Fibroblast of mammary gland (primary cell): Measurements from ENCODE around the gene MAP3K2.

Experiments
- DNase-seq: peaks from one replicate; pipeline ENCODE4 v3.0.0-alpha.2; 2010; ENCODE audit warnings: low read depth
- H3K4me3 ChIP-seq: 2 replicates; pipeline ENCODE4 v1.5.1; 2011; ENCODE audit warnings: low read depth, mild to moderate bottlenecking, low read length, moderate library complexity; ENCODE audit not compliant: control insufficient read depth
- TF ChIP-seq, protein P1 (sequence below): conservative IDR thresholded peaks from 2 replicates; pipeline ENCODE4 v1.5.1; 2011; ENCODE audit warnings: low read depth, low read length, inconsistent platforms; ENCODE audit not compliant: control insufficient read depth, insufficient read depth

MAP3K2 gene, protein sequence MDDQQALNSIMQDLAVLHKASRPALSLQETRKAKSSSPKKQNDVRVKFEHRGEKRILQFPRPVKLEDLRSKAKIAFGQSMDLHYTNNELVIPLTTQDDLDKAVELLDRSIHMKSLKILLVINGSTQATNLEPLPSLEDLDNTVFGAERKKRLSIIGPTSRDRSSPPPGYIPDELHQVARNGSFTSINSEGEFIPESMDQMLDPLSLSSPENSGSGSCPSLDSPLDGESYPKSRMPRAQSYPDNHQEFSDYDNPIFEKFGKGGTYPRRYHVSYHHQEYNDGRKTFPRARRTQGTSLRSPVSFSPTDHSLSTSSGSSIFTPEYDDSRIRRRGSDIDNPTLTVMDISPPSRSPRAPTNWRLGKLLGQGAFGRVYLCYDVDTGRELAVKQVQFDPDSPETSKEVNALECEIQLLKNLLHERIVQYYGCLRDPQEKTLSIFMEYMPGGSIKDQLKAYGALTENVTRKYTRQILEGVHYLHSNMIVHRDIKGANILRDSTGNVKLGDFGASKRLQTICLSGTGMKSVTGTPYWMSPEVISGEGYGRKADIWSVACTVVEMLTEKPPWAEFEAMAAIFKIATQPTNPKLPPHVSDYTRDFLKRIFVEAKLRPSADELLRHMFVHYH

DNA sequence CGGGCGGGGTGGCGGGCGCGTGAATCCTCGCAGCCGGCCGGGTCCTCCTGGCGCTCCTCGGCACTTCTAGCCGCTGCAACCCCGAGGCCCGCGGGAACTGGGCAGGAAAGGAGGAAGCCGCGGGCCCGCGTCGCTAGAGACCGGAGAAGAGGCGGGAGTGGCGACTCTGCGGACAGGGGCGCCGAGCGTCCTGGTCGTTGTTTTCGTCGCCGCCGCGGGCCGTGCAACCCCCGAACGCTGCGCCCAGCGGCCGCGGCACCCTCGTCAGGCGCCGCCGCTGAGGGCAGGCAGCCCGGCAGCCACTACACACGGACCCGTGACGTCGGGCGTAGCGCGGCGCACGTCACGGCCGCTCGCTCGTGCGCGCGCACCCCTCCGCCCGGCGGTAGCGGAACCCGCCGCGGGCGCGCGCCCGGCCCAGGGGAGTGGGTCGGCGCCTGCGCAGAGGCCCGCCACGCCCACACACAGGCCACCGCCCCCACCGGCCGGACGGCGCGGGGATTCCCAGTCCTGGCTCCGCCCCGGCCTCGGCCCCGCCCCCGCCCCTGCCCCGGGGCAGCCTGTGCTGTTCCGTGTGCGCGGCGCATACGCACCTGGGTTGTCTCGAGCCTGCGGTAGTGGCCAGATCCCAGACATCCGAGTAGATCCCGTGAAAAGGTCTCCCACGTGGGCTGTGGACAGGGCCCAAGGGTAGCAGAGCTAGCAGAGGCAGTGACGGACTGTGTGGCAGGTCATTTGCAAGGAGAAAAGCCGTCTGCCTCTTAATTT lies at the start of gene MAP3K2:
Gene MAP3K2, minus strand, starts transcription at position 321 of the 768 bp plus-strand sequence. CDS start 44,846 bp downstream, outside the sequence.
- peak; percentile 86 for DNase-seq
- peak within 1 kb of the TSS; percentile 71 for H3K4me3 ChIP-seq
- TF ChIP-seq, protein P1, sequence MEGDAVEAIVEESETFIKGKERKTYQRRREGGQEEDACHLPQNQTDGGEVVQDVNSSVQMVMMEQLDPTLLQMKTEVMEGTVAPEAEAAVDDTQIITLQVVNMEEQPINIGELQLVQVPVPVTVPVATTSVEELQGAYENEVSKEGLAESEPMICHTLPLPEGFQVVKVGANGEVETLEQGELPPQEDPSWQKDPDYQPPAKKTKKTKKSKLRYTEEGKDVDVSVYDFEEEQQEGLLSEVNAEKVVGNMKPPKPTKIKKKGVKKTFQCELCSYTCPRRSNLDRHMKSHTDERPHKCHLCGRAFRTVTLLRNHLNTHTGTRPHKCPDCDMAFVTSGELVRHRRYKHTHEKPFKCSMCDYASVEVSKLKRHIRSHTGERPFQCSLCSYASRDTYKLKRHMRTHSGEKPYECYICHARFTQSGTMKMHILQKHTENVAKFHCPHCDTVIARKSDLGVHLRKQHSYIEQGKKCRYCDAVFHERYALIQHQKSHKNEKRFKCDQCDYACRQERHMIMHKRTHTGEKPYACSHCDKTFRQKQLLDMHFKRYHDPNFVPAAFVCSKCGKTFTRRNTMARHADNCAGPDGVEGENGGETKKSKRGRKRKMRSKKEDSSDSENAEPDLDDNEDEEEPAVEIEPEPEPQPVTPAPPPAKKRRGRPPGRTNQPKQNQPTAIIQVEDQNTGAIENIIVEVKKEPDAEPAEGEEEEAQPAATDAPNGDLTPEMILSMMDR = no peak

DNA sequence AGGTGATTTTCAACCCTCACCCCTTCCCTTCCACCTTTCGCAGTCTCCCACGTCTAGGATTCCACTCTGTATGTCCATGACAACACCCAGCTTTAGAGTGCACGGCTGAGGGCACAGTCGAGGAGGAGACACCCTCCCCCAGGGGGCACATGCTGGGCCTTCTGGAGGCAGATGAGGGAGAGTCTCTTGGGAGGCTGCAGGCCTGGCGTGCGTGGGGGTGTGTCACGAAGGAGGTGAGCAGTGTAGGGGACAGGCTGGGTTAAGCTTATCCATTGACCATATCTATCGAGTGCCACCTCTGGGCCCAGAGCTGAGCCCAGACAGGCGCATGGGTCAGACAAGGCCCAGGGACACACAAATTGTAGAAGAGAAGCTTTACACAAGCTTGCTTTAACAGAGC lies 49.3 kb upstream of the MAP3K2 start:
- TF ChIP-seq, protein P1 = no peak
- no peak for DNase-seq
- H3K4me3 ChIP-seq = no peak overlapping the region

DNA sequence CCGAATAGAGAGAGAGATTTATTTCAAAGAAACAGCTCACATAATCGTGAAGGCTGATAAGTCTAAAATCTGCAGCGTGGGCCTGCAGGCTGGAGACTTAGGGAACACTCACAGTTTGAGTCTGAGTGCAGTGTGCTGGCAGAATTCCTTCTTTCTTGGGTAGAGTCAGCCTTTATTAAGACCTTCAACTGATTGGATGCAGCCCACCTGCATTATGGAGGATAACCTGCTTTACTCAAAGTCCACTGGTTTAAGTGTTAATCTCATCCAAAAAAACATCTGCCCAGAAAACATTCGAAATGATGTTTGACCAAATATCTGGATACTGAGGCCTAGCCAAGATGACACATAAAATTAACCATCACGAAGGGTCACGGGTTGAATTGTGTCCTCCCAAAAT lies 46.7 kb upstream of the MAP3K2 start:
- no peak for DNase-seq
- H3K4me3 ChIP-seq = no peak overlapping the region
- TF ChIP-seq, protein P1 = no peak

DNA sequence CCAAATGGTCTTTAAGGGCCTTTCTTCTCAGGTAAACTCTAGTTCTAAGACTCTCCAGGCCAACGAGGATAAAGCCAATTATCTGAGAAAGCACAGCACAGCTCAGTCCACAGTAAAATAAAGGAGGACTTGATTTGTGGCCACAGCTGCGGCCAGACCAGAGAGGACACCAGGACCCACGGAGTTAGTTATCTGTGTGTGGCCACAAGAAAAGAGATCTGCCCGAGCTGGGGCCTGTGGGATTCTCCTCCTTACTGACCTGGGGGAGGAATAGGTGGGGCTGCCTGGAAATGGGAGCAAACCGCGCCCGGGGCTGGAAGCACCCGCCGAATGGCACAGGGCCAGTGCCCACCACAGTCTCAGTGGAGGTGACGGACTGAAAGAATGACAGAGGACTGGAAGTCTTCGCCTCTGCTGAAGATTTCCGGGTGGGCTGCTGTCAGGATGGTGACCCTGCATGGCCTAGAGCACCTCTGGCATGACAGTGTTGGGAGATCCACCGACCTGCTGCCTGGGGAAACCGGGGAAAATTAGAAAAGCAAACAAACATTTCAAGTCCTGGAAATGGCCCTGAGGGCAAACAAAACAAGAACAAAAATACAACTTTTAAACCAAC lies 43.7 kb upstream of the MAP3K2 start:
- H3K4me3 ChIP-seq = no peak overlapping the region
- DNase-seq = no peak
- TF ChIP-seq, protein P1 = no peak

DNA sequence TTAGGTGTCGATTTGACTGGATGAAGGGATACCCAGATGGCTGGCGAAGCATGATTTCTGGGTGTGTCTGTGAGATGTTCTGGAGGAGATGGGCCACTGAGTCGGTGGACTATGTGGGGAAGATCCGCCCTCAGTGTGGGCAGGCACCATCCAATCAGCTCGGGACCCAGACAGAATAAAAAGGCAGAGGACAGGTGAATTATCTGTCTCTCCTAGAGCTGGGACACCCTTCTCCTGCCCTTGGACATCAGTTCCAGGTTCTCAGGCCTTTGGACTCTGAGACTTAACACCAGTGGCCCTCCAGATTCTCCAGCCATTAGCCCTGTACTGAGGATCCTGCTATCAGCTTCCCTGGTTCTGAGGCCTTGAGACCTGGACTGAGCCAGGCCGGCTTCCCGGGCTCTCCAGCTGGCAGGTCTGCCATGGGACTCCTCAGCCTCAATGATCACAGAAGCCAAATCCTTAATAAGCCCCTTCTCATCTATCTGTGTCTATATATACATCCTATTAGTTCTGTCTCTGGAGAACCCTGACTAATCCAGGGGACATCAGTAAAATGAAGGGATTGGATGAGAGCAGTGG lies 42.2 kb upstream of the MAP3K2 start:
- TF ChIP-seq, protein P1 = no peak
- H3K4me3 ChIP-seq = no peak overlapping the region
- DNase-seq = no peak

DNA sequence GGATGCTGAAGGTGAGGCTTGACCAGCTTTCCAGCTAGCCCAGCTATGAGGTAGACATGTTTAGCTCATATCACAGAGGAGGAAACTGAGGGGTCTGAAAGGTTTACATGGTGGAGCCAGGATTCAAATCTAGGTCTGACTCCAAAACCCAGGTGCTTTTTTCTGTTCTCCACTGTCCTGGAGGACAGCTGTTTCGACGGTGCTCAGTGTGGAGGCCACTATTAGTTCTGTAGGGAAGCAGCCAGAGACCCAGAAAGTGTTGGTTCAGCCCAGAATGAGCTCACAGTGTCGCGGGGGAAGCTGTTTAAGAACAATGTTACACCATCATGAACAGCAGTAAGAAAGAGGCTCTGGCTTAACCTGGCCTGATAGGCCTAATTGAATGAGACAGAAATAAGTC lies 41.5 kb upstream of the MAP3K2 start:
- no peak overlapping the region for H3K4me3 ChIP-seq
- no peak for DNase-seq
- TF ChIP-seq, protein P1 = no peak
